Epithelial cell of proximal tubule (primary cell): Measurements from ENCODE around the gene NUDT15. TPM values are rescaled to one million over a fixed set of nuclear protein-coding genes. Genes with fewer than 3 reads are reported as not detected.

ENCODE experiments used
- DNase-seq: peaks from one replicate; pipeline ENCODE4 v3.0.0-alpha.2; 2011; ENCODE audit warnings: low read depth
- H3K4me3 ChIP-seq: 2 replicates; pipeline ENCODE4 v1.5.1; 2011; ENCODE audit warnings: low read depth, mild to moderate bottlenecking, low read length
- CTCF ChIP-seq: conservative IDR thresholded peaks from 2 replicates; pipeline ENCODE4 v1.5.1; 2012; ENCODE audit warnings: low read depth, mild to moderate bottlenecking, low read length
- total RNA-seq: library from RNA; depleted of rRNA; stranded (reverse); fragments of >200 nt; gene quantifications from 2 replicates; pipeline ENCODE4 v1.2.3, GENCODE V29; 2015

Gene NUDT15
- 32.3 and 47.0 TPM in 2 replicates for total RNA-seq

GRCh38 chr13:48037346-48038173 lies at the start of gene NUDT15:
NUDT15 (plus strand) TSS chr13:48037726; CDS start chr13:48037747, 21 bp downstream.
- TF ChIP-seq CTCF: peak; percentile 99
- DNase-seq: peak; percentile 63
- peak within 1 kb of the TSS; percentile 81 for H3K4me3 ChIP-seq

DNA sequence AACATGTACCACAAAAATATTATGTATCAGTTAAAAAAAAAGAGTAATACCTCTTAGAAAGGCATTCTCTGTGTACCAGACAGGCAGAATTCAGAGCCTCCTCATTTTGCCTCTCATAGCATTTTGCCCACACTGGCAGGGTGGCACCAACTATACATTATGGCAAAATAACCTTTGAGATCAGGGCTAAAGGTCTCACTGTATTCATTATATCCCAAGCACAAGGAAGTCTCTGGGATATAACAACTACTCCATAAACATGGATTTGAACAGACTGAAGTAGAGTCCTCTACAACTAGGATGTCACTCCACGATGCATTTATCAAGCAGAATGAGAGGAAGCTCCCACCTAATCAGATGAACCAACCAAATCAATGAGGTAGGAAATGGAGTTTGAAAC lies 47.1 kb upstream of the NUDT15 start:
- no peak overlapping the region for H3K4me3 ChIP-seq
- no peak for DNase-seq
- TF ChIP-seq CTCF: no peak

GRCh38 chr13:47990920-47991466 lies 46.5 kb upstream of the NUDT15 start:
- H3K4me3 ChIP-seq: no peak overlapping the region
- DNase-seq: no peak
- TF ChIP-seq CTCF: no peak

- TF ChIP-seq CTCF: no peak
- no peak for DNase-seq
Measured at GRCh38 chr13:47991859-47992258, 45.7 kb upstream of the NUDT15 start.

GRCh38 chr13:47997384-47997783 lies 40.1 kb upstream of the NUDT15 start:
- no peak for TF ChIP-seq CTCF
- no peak for DNase-seq
- no peak overlapping the region for H3K4me3 ChIP-seq

More at GRCh38 chr13:47991859-47992258, 45.7 kb upstream of the NUDT15 start:
- H3K4me3 ChIP-seq: no peak overlapping the region

- no peak for DNase-seq
- H3K4me3 ChIP-seq: peak overlapping the region; percentile 96
- TF ChIP-seq CTCF: no peak
Measured at GRCh38 chr13:47999973-48000372, 37.6 kb upstream of the NUDT15 start.
